Coronary artery (tissue), 2 donors: Measurements from ENCODE around the gene FAM78B.

ENCODE experiments used
- DNase-seq: peaks from one replicate; pipeline ENCODE4 v3.0.0-alpha.2; 2017; ENCODE audit warnings: low spot score
- H3K27ac ChIP-seq, 2 donors: fragments of 200-600 bp; sonication (generic); one replicate each; pipeline ENCODE4 v1.5.1; 2016 to 2019
- H3K4me3 ChIP-seq: fragments of 200-600 bp; sonication (generic); 2 replicates; pipeline ENCODE4 v1.5.1; 2016; ENCODE audit warnings: mild to moderate bottlenecking, moderate library complexity
- TF ChIP-seq, protein P1 (sequence below): fragments of 200-600 bp; sonication (generic); IDR thresholded peaks from one replicate; pipeline ENCODE4 v1.5.1; 2019; ENCODE audit warnings: antibody characterized with exemption

The FAM78B gene

DNA sequence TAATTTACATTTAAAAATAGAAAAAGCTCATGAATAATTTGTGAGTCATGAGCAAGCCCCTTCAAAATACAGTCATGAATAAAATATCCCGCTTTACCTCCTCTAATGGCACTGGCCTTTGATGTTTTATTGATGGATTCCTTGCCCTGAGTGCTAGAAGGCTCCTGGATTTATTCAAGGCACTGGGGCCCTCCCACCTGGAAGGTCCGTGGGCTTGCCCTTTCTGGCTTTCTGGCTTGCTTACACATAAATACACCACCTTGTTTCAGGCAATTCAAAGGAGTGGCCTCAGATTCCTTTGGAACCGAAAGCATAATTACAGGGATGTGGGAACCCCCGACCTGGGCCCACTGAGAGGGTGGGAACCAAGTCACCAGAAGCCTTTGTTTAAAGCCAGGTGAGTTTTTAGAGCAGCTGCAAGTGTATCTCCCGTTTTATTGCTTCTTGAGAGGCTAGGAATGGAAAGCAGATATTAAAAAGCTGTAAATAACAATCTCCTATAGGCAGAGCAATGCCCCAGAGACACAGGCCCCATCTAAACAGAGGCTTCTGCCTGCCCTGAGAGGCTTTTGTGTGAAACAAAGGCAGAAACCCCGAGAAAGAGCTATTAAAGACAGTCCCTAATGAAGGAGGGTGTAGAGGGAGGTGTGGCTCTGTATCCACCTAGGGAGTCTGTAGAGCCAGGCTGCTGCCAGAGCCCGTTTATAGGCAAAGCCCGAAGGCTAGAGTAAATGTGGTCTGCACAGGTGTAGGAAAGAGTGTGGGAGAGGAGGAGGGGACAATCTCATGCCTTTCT lies 126.4 kb downstream of the FAM78B start:
- Histone ChIP-seq H3K27ac (no peak overlapping the region), H3K4me3 (no peak overlapping the region)
- TF ChIP-seq, protein P1, sequence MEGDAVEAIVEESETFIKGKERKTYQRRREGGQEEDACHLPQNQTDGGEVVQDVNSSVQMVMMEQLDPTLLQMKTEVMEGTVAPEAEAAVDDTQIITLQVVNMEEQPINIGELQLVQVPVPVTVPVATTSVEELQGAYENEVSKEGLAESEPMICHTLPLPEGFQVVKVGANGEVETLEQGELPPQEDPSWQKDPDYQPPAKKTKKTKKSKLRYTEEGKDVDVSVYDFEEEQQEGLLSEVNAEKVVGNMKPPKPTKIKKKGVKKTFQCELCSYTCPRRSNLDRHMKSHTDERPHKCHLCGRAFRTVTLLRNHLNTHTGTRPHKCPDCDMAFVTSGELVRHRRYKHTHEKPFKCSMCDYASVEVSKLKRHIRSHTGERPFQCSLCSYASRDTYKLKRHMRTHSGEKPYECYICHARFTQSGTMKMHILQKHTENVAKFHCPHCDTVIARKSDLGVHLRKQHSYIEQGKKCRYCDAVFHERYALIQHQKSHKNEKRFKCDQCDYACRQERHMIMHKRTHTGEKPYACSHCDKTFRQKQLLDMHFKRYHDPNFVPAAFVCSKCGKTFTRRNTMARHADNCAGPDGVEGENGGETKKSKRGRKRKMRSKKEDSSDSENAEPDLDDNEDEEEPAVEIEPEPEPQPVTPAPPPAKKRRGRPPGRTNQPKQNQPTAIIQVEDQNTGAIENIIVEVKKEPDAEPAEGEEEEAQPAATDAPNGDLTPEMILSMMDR = no peak
- DNase-seq = no peak

DNA sequence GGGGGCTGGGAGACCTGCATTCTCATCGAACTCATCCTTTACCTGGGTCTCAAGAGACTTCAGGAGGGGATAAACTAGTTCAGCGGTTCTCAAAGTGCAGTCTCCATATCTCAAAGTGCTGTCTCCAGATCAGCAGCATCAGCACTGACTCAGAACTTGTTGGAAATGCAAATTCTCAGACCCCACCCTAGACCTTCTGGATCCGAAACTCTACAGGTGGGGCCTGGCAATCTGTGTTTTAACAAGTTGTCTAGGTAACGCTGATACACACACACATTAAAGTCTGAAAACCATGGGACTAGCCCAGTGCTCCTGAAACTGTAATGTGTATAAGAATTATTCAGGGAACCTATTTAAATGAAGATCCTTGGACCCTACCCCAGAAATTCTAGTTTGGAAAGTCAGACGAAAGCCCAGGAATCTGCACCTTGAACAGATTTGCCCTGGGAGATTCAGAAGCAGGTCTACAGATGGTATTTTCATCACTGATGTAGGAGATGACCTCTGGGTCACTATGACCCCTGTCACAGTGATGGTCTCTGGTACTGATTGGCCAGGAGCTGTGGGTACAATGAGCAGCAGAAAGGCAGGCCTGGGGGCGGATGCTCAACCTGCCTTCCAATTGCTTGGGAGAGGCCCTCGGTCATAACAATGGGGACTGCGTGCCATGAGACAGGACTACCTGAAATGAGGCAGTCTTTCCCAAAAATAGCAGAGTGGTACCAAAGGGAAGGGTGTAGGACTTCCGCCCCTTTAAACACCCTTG lies 127.2 kb downstream of the FAM78B start:
- Histone ChIP-seq H3K27ac (no peak overlapping the region), H3K4me3 (no peak overlapping the region)
- DNase-seq = no peak
- TF ChIP-seq, protein P1 = no peak

DNA sequence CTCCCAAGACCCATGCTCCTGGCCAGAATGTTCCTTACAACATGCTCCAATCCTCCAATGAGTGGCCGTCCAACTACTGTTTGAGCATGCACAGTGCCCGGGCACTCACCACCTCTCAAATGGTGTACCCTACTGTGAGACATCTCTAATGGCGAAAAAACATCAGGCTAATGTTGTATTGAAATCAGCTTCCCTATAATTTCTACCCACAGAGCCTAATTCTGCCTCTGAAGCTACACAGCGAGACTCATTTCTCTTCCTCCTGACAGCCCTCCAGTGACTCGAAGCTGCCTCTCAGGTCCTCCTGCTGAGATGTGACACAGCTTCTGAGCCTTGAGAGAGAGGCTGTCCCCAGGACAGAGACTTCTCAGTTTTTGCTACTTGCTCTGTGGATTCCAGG lies 130.7 kb downstream of the FAM78B start:
- no peak for DNase-seq
- Histone ChIP-seq H3K4me3 (no peak overlapping the region), H3K27ac (no peak overlapping the region)
- TF ChIP-seq, protein P1 = no peak

DNA sequence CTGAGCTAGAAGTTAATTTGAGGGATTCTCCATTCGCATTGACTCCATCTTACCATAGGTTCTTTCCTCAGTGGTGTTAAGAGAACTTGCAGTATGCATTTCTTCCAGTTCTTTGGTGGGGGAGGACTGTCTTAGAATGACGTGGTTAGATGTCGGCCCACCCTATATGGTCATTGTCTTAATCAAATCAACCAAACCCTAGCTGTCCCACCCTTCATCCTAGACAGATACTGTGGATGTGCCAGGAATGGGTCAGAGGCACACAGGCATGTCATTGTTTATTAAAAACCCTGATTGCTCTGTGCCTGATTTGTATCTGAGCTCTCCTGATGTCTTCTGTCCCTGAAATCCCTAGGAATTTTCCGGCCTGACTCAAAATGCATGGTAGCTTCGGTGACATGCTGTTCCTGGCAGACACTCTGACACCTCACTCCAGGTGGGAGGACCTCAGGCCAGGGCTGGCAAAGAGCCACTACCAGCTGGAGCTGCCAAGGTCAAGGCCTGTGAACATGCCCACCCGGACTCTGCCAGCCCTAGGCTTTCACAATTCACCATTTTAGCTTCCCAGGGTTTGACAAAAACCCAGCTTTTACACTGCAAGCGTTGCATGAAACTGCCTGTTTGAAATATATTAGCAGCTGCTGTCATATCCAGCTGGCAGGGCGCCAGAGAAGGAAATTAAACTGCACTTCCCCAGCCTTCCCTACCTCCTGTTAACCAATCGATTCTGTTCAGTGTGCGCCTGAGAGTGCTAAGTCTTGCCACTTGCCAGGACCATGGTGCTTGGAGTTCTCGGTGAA lies 134.0 kb downstream of the FAM78B start:
- Histone ChIP-seq H3K4me3 (no peak overlapping the region), H3K27ac (no peak overlapping the region)
- DNase-seq = no peak
- TF ChIP-seq, protein P1 = no peak

DNA sequence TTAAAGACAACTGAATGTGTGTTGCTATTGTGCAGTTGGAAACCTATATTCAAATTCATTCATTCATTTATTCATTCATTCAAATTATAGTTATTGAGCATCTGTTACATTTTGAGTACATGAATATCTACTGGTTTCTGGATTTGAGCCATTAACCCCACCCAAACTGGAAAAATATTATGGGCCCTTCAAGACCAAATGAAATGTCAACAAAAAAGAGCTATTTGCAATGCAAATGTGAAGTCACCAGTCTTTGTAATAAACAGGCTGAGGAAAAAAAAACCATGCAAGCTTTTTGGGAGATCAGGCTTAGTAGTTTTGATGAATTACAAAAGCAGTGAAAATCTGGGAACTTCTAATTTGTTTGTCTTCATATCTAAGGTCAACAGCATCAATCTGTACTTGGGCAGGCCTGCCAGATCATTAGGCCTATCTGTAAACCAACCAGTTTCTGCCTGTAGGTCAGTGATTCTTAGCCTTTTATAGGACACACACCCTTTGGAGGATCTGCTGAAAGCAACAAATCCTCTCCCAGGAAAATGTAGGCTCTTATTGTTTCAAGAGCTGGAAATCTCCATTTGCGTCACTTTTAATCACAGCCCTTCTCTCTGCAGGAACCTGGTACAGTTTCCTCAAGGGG lies 134.7 kb downstream of the FAM78B start:
- TF ChIP-seq, protein P1 = no peak
- H3K4me3 ChIP-seq = no peak overlapping the region
- H3K27ac ChIP-seq = no peak overlapping the region
- no peak for DNase-seq

DNA sequence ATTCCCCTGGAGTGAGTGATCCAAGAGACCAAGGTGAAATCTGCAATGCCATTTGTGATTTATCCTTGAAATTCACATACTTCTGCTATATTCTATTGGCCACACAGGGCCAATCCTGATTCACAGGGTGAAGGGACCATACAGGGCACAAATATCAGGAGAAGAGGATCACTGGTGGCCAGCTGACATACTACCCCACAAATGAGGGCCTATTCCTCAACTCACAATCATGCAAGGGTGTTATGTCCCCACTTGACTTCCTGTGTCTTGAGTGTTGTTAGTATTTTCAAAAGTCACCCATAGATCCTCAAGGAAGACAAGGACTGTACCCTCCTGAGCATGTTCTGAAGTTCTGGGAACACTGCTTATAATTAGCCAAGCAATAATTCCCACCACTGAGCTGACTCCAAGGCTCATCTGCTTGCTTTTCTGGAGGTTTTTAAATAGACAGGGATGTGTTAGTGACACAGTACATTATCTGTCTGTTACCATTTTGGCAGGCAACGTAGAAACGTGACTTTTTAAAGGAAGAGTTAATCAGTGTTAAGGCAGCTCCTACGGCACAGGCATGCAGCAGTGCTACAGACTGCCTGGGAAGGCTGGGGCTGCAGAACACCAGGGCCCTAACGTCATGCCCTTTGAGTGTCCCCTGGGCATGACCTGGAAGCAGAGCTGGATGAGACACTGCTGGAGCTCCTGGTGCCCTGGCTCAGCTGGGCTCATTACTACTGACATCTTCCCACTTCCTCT lies 137.4 kb downstream of the FAM78B start:
- TF ChIP-seq, protein P1 = no peak
- no peak for DNase-seq
- Histone ChIP-seq H3K27ac (no peak overlapping the region), H3K4me3 (no peak overlapping the region)
